Hematopoietic multipotent progenitor cell treated with erythropoietin and hydrocortisone succinate and interleukin-3 and kit ligand, for 6 days (in vitro differentiated cells): ENCODE data around the gene RFXAP.

Source experiments
- DNase-seq: peaks from one replicate; pipeline ENCODE4 v3.0.0-alpha.2; 2015

RFXAP gene

DNA sequence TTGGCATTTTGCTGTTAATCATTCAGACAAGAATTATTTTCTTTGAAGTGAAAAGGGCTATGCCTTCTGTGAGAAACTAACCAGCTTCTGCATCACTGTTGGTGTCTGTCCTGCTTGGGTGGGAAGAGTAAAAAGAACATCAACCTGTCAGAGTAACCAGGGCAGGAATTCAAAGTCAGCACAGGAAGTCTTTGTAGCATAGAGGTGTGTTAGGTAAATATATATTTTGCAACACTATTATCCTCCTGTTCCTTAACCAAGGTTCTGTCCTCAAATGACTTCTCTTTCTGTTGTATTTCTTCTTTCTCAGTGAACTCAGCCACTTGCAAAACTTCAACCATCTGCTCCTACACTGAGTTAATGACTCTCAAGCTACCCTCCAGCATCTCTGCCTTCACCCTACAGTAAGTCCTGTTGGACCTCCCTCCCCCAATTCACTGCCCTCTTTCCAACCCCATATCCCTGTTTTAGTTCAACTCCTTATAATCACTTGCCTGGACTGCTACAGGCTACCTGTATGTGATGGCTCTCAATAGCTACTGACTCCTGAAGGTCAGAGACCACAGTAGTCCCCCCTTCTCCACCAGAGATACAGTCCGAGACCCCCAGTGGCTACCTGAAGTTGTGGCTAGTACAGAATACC lies 51.1 kb downstream of the RFXAP start:
- DNase-seq, result no peak

DNA sequence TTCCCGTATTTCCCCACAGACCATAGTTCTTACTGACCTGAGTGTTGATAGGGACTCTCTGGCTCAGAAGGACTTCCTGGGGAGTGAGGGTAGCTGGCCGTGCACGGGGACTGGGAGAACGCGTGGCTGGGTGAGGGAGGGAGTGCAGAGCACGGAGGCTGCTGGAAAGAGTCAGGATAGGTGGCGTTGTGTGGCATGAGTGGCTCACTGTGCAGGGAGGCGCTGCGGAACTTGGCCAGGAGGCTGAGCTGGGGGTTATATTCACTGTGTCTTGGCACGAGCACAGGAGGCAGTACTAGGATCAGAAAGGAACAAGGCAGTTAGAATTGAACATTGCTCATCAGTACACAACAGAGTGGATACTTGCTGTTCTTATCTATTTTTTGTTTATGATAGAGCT lies 53.6 kb downstream of the RFXAP start:
- no peak for DNase-seq

DNA sequence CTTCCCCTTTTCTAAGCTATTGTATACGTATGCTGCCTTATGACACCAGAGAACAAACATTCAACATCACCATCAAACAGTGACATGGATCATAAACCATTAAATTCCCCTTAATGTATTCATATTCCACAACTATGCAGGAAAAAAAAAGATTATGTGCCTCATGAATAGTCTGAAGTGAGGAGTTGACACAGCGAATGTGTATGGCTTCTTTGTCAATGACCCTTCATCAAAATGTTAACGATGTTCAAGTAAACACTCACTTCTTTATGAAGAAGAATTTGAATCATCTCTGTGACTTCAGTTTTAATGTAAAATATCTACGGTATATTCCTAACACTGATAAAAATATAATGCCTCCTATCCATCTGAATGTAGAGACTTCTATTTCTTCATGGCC lies 56.4 kb downstream of the RFXAP start:
- DNase-seq, result no peak

DNA sequence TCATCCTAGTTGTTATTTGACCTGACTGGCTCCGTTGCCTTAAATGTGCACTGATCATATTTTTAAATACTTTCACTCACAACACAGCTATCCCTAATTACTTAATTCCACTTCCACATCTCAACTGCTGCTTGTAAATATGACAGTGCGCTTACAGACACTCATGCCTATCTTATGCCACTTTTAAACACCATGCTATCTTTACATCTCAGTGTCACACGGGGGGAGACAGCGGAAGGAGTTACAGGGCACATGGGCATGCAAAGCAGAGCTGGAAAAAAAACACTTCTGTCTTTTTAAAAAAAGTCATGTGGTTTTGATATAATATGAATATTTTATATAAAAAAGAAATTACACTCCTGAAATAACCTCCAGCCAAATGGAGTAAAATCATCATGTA lies 56.9 kb downstream of the RFXAP start:
- peak; percentile 13 for DNase-seq
